GM08714 (cell line): Measurements from ENCODE around the gene NPM1.

Source experiments
- H3K4me3 ChIP-seq: fragments of 200-500 bp; sonication (Bioruptor generic); 2 replicates; pipeline ENCODE4 v1.5.1; 2014; ENCODE audit warnings: mild to moderate bottlenecking, low read length, inconsistent platforms
- ZNF274 ChIP-seq: IDR thresholded peaks from 2 replicates; pipeline ENCODE4 v1.6.1; 2012; ENCODE audit warnings: mild to moderate bottlenecking, low read depth, low read length

The NPM1 gene

GRCh38 chr5:171437286-171437821, 49.7 kb downstream of the NPM1 start:
- H3K4me3 ChIP-seq: no peak overlapping the region
- no peak for TF ChIP-seq ZNF274

GRCh38 chr5:171438738-171439137, 51.1 kb downstream of the NPM1 start:
- no peak for TF ChIP-seq ZNF274
- H3K4me3 ChIP-seq: no peak overlapping the region

GRCh38 chr5:171441246-171441791, 53.7 kb downstream of the NPM1 start:
- TF ChIP-seq ZNF274: no peak
- H3K4me3 ChIP-seq: no peak overlapping the region

- TF ChIP-seq ZNF274: no peak
Observed at GRCh38 chr5:171442287-171443042, 54.8 kb downstream of the NPM1 start.

GRCh38 chr5:171444582-171444981, 56.9 kb downstream of the NPM1 start:
- TF ChIP-seq ZNF274: no peak
- H3K4me3 ChIP-seq: no peak overlapping the region

More at GRCh38 chr5:171442287-171443042, 54.8 kb downstream of the NPM1 start:
- H3K4me3 ChIP-seq: no peak overlapping the region

GRCh38 chr5:171445644-171446516, 58.2 kb downstream of the NPM1 start:
- no peak for TF ChIP-seq ZNF274
- no peak overlapping the region for H3K4me3 ChIP-seq

GRCh38 chr5:171447226-171447625, 59.6 kb downstream of the NPM1 start:
- no peak for TF ChIP-seq ZNF274
- no peak overlapping the region for H3K4me3 ChIP-seq

- H3K4me3 ChIP-seq: no peak overlapping the region
- TF ChIP-seq ZNF274: no peak
Observed at GRCh38 chr5:171449426-171449825, 61.8 kb downstream of the NPM1 start.

- TF ChIP-seq ZNF274: no peak
- H3K4me3 ChIP-seq: no peak overlapping the region
Observed at GRCh38 chr5:171450423-171451331, 63.0 kb downstream of the NPM1 start.

- no peak for TF ChIP-seq ZNF274
- H3K4me3 ChIP-seq: no peak overlapping the region
Observed at GRCh38 chr5:171451421-171451820, 63.8 kb downstream of the NPM1 start.

GRCh38 chr5:171453056-171453725, 65.5 kb downstream of the NPM1 start:
- no peak overlapping the region for H3K4me3 ChIP-seq
- no peak for TF ChIP-seq ZNF274

GRCh38 chr5:171453988-171454387, 66.3 kb downstream of the NPM1 start:
- no peak overlapping the region for H3K4me3 ChIP-seq
- TF ChIP-seq ZNF274: no peak

GRCh38 chr5:171454549-171454948, 66.9 kb downstream of the NPM1 start:
- H3K4me3 ChIP-seq: no peak overlapping the region
- no peak for TF ChIP-seq ZNF274
